Heart left ventricle (tissue), 16 donors: ENCODE data around the gene POMC. TPM values are rescaled to one million over a fixed set of nuclear protein-coding genes. Genes with fewer than 3 reads are reported as not detected.
A peak's percentile ranks its signal among the peaks of the same experiment; 100 is the strongest.

Experiments used
- ATAC-seq, 4 donors: fragments of 200-7000 bp; cut with Tn5 transposase; one replicate each; pipeline ENCODE4 v1.9.1; 2020 to 2022; ENCODE audit warnings: moderate library complexity in 4 of 4, mild to moderate bottlenecking in 3 of 4, moderate number of reproducible peaks in 1 of 4
- DNase-seq, 5 donors: peaks; one replicate each; pipeline ENCODE4 v3.0.0-alpha.2; 2020
- H3K27ac ChIP-seq, 12 donors: fragments of 200-600 bp; sonication (generic) in 4 of 12; one replicate each; pipeline versions ENCODE4 v1.5.0 to v1.8.0; 2016 to 2022; ENCODE audit warnings: mild to moderate bottlenecking in 2 of 12
- H3K27me3 ChIP-seq, 9 donors: fragments of 200-600 bp; sonication (generic) in 2 of 9; one replicate each; pipeline versions ENCODE4 v1.5.1 to v1.8.0; 2016 to 2022; ENCODE audit warnings: mild to moderate bottlenecking in 3 of 9
- H3K36me3 ChIP-seq, 9 donors: fragments of 200-600 bp; sonication (generic) in 2 of 9; one replicate each; pipeline versions ENCODE4 v1.5.0 to v1.8.0; 2018 to 2022; ENCODE audit warnings: mild to moderate bottlenecking in 2 of 9
- H3K4me1 ChIP-seq, 12 donors: fragments of 200-600 bp; sonication (generic) in 4 of 12; one replicate each; pipeline versions ENCODE4 v1.5.0 to v1.8.0; 2016 to 2022; ENCODE audit warnings: mild to moderate bottlenecking in 3 of 12
- H3K4me3 ChIP-seq, 12 donors: fragments of 200-600 bp; sonication (generic) in 4 of 12; one replicate each; pipeline versions ENCODE4 v1.5.0 to v1.8.0; 2017 to 2022; ENCODE audit warnings: mild to moderate bottlenecking in 9 of 12, moderate library complexity in 4 of 12
- H3K9me3 ChIP-seq, 12 donors: fragments of 200-600 bp; sonication (generic) in 4 of 12; one replicate each; pipeline versions ENCODE4 v1.5.0 to v1.8.0; 2016 to 2022; ENCODE audit warnings: mild to moderate bottlenecking in 1 of 12
- CTCF ChIP-seq, 12 donors: fragments of 200-600 bp; sonication (generic) in 4 of 12; IDR thresholded peaks; one replicate each; pipeline versions ENCODE4 v1.5.0 to v1.8.0; 2018 to 2022; ENCODE audit warnings: antibody characterized with exemption in 12 of 12, mild to moderate bottlenecking in 5 of 12
- POLR2A ChIP-seq, 2 donors: fragments of 450-650 bp; IDR thresholded peaks; one replicate each; pipeline ENCODE4 v1.6.1; 2017; ENCODE audit warnings: antibody characterized with exemption in 2 of 2, mild to moderate bottlenecking in 2 of 2, moderate library complexity in 2 of 2
- WGBS, 4 donors: extraction: QIAGEN DNeasy Blood & Tissue Kit in 2 of 4; methylation state at CpG; one replicate each; pipeline versions ENCODE4 v1.1.5 to v1.1.7; 2013 to 2018; 5-methylcytosine and 5-hydroxymethylcytosine counted together
- intact Hi-C, 10 donors: fragments of 100-400 bp; cut with DNase I; formaldehyde crosslinking; loops; one replicate each; pipeline versions ENCODE4 v1.11.1 to v1.14.2; 2022
- polyA plus RNA-seq, 2 donors: library from polyadenylated mRNA; stranded (reverse); fragments of 200-250 nt; gene quantifications; one replicate each; pipeline ENCODE4 v1.2.3, GENCODE V29; 2013
- total RNA-seq, 9 donors: library from RNA; depleted of rRNA in 2 of 9; stranded (reverse); fragments of >200 nt in 2 of 9; fragmentation: NEBNext Ultra II Directional in 3 of 9; extraction: Animal tissue kit (Norgen Biotek cat#: 25700) in 3 of 9; gene quantifications; one replicate each; pipeline versions ENCODE4 v1.1.0 to v1.2.4, GENCODE V29; 2016 to 2023
- donor health status: ischemic (EF 13 %, LVEDD 7.1; RV severe dilation, severe dysfunction).
- donor health status: healthy with polysubstance abuse.
- donor health status: DM: no; HTN: yes; CAD: no.
- donor health status: DM: no; HTN: no; CAD: no.
- donor health status: ischemic (EF 25% LVEDD 6.9; RV normal size, moderate dysfunction).
- donor health status: ischemic (EF 25% LVEDD 5.7; RV mildly dilated, moderate dysfunction).
- donor health status: healthy.
- donor health status: DM: yes; HTN: yes; CAD: no.
- donor health status: ischemic (EF 35%, LVEDD 5.7; RV mildly dilated, moderate dysfunction).
- donor health status: nonischemic (EF 11% LVEDD 7.7; RV severe dilation, severe dysfunction).
- donor health status: DM: yes; HTN: yes; CAD: no.
- donor health status: PGD.
- donor health status: ischemic (EF 29% LVEDD 5.4; RV normal size, mild dysfunction).
- donor health status: nonischemic (EF 23%, LVEDD 6.1; RV moderate dilation, normal function).

POMC gene
- total and polyA plus RNA-seq, 11 donors: 0.77 to 8.0 (median 3.0) TPM

DNA sequence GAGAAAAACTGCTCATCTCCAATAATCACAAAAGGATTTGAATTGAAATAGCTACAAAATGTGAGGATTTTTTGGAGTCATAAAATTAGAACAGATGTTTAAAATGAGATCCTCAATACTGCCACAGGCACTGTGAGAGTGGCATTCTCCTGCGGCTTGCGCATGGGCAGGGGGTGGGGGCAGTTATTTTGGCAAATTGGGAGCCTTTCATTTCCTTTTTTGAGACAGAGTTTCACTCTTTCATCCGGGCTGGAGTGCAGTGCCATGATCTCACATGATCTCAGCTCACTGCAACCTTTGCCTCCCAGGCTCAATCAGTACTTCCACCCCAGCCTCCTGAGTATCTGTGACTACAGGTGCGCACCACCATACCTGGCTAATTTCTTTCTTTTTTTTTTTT lies 42.4 kb downstream of the POMC start:
- 81 to 89% (median 87%) methylated on average over 4 of the region's 4 CpGs for WGBS, 4 donors
- Histone ChIP-seq H3K4me3 (no peak overlapping the region), H3K27me3 (peaks cover 0 to 9% (median 0%) of the 10 kb centered on the region in 9 donors), H3K4me1 (peaks cover 0 to 18% (median under 1%) of the 10 kb centered on the region in 12 donors), H3K27ac (no peak overlapping the region), H3K36me3 (peaks cover 0 to 5% (median 0%) of the 10 kb centered on the region in 9 donors), H3K9me3 (no peaks in the 10 kb centered on the region)
- intact Hi-C loops: loop anchor here in 6 of 10 donors (5.0 to 10.0 kb wide), 5 partner anchors 49 to 711 kb away; partner anchors contain the start of gene EFR3B (in 4 of the 6)
- ATAC-seq (no peak), DNase-seq (no peak)
- TF ChIP-seq CTCF (IDR thresholded peaks at IDR 0.05): no peak
- TF ChIP-seq POLR2A (IDR thresholded peaks at IDR 0.05): no peak

DNA sequence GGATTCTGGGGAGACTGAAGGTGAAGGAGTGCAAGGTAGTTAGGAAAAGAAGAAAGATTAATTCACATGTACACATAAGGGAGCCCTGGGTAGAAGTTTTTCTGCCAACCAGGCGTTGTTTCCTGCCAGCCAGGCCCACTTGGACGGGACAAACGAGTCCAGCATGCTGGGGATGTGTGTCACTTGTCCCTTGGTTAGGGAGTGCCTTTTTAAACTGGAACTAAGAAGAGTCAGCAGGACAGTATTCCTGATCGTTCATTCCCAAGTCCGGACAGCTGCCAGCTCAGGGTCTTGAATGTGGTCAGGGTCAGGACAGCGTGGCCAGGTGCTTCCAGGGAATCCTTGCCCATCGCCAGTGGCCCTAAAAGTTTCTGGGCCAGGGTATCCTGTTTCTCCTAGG lies 43.2 kb downstream of the POMC start:
- intact Hi-C loops: loop anchor here in 6 of 10 donors (5.0 to 10.0 kb wide), 5 partner anchors 48 to 710 kb away; partner anchors contain the start of gene EFR3B (in 4 of the 6)
- Histone ChIP-seq H3K27me3 (peaks cover 0 to 3% (median 0%) of the 10 kb centered on the region in 9 donors), H3K27ac (no peak overlapping the region), H3K36me3 (peaks cover 0 to 5% (median 0%) of the 10 kb centered on the region in 9 donors), H3K9me3 (no peaks in the 10 kb centered on the region), H3K4me3 (no peak overlapping the region), H3K4me1 (peaks cover 0 to 18% (median 0%) of the 10 kb centered on the region in 12 donors)
- ATAC-seq: no peak
- no peak for DNase-seq
- TF ChIP-seq POLR2A (IDR thresholded peaks at IDR 0.05): no peak
- no peak for TF ChIP-seq CTCF (IDR thresholded peaks at IDR 0.05)
- WGBS, 4 donors: 89 to 94% (median 90%) methylated on average over 7 of the region's 7 CpGs

DNA sequence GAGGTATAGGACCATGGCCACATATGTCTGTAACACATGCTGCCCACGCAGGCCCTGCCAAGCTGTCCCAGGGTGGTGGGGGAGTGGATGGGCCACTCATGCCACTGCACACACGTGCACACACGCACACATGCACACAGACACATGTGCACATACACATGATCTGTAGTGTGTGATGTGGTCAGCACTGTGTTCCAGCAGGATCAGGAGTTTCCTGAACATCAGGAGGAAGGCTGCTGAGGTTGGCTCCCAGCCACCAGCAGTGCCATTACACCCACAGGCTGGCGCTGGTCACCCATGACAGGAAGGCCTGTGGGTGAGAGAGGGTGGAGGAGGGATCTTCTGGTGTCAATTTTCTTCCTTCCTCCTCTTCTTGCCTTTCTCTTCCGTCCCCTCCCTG lies 44.7 kb downstream of the POMC start:
- Histone ChIP-seq H3K4me3 (no peak overlapping the region), H3K27me3 (no peaks in the 10 kb centered on the region), H3K9me3 (no peaks in the 10 kb centered on the region), H3K27ac (no peak overlapping the region), H3K36me3 (peaks cover 0 to 5% (median 0%) of the 10 kb centered on the region in 9 donors), H3K4me1 (peaks cover 0 to 10% (median 0%) of the 10 kb centered on the region in 12 donors)
- DNase-seq: no peak
- intact Hi-C loops: loop anchor here in 3 of 10 donors (10.0 kb wide), 3 partner anchors 79 to 709 kb away; partner anchors contain the start of gene EFR3B (in 2 of the 3)
- no peak for TF ChIP-seq POLR2A (IDR thresholded peaks at IDR 0.05)
- no peak for TF ChIP-seq CTCF (IDR thresholded peaks at IDR 0.05)
- ATAC-seq: peak in 2 of 4 donors; percentile 32 to 46
- WGBS, 4 donors: 86 to 90% (median 88%) methylated on average over 5 of the region's 5 CpGs

DNA sequence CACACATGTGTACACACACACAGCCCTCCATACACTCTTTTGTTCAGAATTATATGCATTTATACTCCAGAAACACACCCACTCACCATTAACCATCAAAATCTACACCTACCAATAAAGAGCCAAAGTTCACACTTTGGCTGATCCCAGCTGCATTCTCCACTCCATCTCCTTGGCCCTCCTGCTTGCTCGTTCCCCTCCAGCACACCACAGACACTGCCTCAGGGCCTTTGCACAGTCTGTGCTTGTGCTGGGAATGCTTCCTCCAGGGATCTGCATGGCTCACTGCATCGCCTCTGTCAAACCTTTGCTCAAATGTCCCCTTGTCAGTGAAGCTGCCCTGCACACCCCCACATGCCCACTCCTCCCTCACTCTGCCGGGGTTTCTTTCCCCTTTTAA lies 46.0 kb downstream of the POMC start:
- ATAC-seq (no peak), DNase-seq (no peak)
- Histone ChIP-seq H3K27me3 (no peaks in the 10 kb centered on the region), H3K4me1 (no peaks in the 10 kb centered on the region), H3K9me3 (no peaks in the 10 kb centered on the region), H3K36me3 (peaks cover 0 to 5% (median 0%) of the 10 kb centered on the region in 9 donors), H3K27ac (no peak overlapping the region), H3K4me3 (no peak overlapping the region)
- 95 to 100% (median 98%) methylated on average over 3 of the region's 3 CpGs for WGBS, 4 donors
- TF ChIP-seq POLR2A (IDR thresholded peaks at IDR 0.05) (no peak), CTCF (IDR thresholded peaks at IDR 0.05) (no peak)
- intact Hi-C loops: loop anchor here in 3 of 10 donors (10.0 kb wide), 3 partner anchors 78 to 708 kb away; partner anchors contain the start of gene EFR3B (in 2 of the 3)
